ENCODE results near the gene AXIN2. TPM values are rescaled to one million over a fixed set of nuclear protein-coding genes. Genes with fewer than 3 reads are reported as not detected.

The AXIN2 gene
- total and polyA plus RNA-seq, 2 donors from 2014 or later: 1.2 to 14.0 TPM

DNA sequence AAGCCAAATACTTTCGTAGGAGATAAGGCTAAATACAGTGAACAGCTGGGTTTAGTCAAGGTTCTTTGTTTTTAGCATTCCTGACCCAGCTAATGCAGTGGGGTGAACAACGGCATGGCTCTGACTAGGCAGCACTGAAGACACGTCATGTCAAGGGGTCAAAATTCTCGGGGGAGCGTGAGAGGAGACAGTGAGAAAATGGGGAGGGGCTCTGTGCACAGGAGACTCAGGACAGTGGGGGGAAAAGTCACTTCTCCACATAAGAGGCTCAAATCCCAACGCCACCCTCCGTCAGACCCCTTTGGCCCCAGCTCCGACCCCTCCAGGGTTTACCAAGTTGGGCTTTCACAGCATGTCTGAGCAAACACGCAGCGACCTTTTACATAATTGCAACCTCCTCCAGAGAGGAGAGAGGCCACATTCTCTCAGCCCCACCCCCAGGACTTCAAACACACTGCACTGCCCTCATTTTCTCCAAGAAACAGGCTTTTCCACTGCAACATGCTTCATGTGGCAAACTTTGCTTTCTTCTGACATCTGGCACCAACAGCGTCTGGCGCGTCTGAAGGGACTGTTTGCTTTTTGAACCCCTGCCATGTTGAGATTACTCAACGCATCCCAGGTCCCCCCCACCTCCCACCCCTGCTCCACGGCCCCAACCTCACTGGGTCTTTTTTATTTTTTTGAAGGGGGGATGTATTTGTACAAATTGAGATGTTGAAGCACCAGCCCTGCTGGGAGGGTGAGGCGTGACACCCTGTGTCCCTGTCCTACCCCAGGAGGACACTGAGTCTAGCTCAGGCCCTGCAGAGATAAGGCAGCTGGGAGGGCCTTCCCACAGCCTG, 30.0 kb downstream of the AXIN2 start:
- H3K36me3 ChIP-seq (ENCODE audit: control insufficient read depth in 2 of 3, insufficient read depth in 3 of 3, low read length in 3 of 3): peaks cover 0 to 8% (median 3%) of the 10 kb centered on the region in 3 donors
- H3K9me3 ChIP-seq (ENCODE audit: control insufficient read depth in 2 of 3, insufficient read depth in 1 of 3, low read length in 3 of 3): no peaks in the 10 kb centered on the region
- DNase-seq (peak; percentile 83 to 95 (median 88)), FAIRE-seq (no peak)
- no peaks in the 10 kb centered on the region for H3K27me3 ChIP-seq (ENCODE audit: control insufficient read depth, insufficient read depth, low read length)
- H3K4me1 ChIP-seq (ENCODE audit: control insufficient read depth in 2 of 3, insufficient read depth in 2 of 3, low read depth in 1 of 3, low read length in 3 of 3): peaks cover 5 to 20% (median 18%) of the 10 kb centered on the region in 3 donors
- TF ChIP-seq, protein P1, sequence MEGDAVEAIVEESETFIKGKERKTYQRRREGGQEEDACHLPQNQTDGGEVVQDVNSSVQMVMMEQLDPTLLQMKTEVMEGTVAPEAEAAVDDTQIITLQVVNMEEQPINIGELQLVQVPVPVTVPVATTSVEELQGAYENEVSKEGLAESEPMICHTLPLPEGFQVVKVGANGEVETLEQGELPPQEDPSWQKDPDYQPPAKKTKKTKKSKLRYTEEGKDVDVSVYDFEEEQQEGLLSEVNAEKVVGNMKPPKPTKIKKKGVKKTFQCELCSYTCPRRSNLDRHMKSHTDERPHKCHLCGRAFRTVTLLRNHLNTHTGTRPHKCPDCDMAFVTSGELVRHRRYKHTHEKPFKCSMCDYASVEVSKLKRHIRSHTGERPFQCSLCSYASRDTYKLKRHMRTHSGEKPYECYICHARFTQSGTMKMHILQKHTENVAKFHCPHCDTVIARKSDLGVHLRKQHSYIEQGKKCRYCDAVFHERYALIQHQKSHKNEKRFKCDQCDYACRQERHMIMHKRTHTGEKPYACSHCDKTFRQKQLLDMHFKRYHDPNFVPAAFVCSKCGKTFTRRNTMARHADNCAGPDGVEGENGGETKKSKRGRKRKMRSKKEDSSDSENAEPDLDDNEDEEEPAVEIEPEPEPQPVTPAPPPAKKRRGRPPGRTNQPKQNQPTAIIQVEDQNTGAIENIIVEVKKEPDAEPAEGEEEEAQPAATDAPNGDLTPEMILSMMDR (IDR thresholded peaks at IDR 0.05; ENCODE audit: borderline replicate concordance, extremely low read depth, insufficient read depth): no peak
- peak overlapping the region in 1 of 3 donors; percentile 12 for H3K4me3 ChIP-seq (ENCODE audit: low read length in 3 of 3)
- intact Hi-C loops (cut with DNase I): no loop called here
- no peak overlapping the region for H3K9ac ChIP-seq (ENCODE audit: low read length in 3 of 3)
- H3K27ac ChIP-seq (ENCODE audit: low read depth in 2 of 2, low read length in 2 of 2): peak overlapping the region; percentile 51 to 69

DNA sequence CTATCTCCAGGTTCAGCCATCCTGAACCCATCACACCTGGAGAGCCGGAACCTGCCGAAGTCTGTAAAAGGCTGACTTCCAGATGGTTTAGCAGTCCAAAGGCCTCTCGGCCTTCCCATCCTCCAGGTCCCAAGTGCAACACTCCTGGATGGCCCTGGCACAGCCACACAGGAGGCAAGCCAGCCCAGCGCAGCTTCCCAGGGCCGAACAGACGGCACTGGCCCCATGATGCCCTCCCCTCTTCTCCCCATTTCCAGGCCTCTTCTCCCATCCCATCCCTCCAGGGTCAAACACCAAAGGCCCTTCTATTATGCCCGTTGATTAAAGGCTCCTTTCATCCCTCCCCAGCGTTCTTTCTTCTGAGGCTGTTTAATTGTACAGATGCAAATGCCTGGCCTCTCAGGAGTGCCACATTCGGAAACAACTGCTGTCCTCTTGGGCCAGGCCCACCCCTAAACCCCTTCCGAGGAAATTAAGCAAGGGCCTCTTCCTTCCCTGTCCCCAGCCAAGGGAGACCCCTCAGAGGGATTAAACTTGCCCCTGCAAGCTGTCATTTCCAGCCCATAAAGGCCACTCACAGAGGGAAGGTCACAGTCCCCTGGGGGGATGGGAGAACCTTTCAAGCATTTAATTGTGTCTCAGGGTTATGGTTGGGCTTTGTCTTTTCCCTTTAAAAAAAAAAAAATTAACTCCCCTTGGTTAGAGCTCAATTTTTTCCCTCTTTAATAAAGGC, 30.8 kb downstream of the AXIN2 start:
- no peaks in the 10 kb centered on the region for H3K9me3 ChIP-seq (ENCODE audit: control insufficient read depth in 2 of 3, insufficient read depth in 1 of 3, low read length in 3 of 3)
- peak in 3 of 5 donors; percentile 31 to 76 (median 70) for DNase-seq

DNA sequence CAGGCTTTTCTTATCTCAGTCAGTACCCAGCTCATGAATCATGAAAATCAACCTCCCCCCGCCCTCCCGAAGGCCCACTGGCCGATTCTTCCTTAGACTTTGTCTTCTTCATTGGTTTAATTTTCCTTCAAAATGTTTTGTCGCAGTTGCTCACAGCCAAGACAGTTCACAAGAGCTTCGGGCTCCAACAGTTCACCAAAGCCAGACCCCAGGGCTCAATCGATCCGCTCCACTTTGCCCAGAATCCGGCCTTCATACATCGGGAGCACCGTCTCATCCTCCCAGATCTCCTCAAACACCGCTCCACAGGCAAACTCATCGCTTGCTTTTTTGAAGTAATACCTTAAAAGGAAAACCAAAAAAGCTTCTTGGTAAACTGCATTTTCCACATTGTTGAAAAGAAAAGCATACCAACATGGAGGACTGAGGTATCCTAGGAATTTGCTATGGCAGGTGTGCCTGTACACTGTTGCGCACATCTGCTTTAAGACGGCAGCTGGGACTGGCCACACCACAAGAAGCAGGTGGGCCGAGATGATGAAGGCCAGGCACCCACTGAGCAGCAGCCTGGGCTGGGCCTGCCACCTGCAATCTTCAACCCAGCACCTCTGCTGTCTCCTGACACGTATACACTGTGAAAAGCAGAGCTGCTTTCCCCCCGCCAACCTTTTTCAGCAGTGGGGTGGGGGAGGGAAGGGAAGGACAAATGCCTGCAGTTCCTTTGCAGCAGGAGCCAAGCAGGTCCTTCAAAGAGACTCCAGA, 31.5 kb downstream of the AXIN2 start:
- Histone ChIP-seq H3K36me3 (ENCODE audit: control insufficient read depth in 2 of 3, insufficient read depth in 3 of 3, low read length in 3 of 3) (peaks cover 0 to 8% (median 0%) of the 10 kb centered on the region in 3 donors), H3K4me3 (ENCODE audit: low read length in 3 of 3) (no peak overlapping the region), H3K9me3 (ENCODE audit: control insufficient read depth in 2 of 3, insufficient read depth in 1 of 3, low read length in 3 of 3) (no peaks in the 10 kb centered on the region), H3K4me1 (ENCODE audit: control insufficient read depth in 2 of 3, insufficient read depth in 2 of 3, low read depth in 1 of 3, low read length in 3 of 3) (peaks cover 5 to 20% (median 18%) of the 10 kb centered on the region in 3 donors), H3K9ac (ENCODE audit: low read length in 3 of 3) (no peak overlapping the region), H3K27me3 (ENCODE audit: control insufficient read depth, insufficient read depth, low read length) (no peaks in the 10 kb centered on the region), H3K27ac (ENCODE audit: low read depth in 2 of 2, low read length in 2 of 2) (no peak overlapping the region)
- TF ChIP-seq, protein P1 (IDR thresholded peaks at IDR 0.05; ENCODE audit: borderline replicate concordance, extremely low read depth, insufficient read depth): no peak
- DNase-seq (no peak), FAIRE-seq (no peak)
- intact Hi-C loops (cut with DNase I): no loop called here

More for the DNA sequence above, 30.8 kb downstream of the AXIN2 start:
- Histone ChIP-seq H3K27me3 (ENCODE audit: control insufficient read depth, insufficient read depth, low read length) (no peaks in the 10 kb centered on the region), H3K27ac (ENCODE audit: low read depth in 2 of 2, low read length in 2 of 2) (peak overlapping the region in 1 of 2 donors; percentile 51), H3K9ac (ENCODE audit: low read length in 3 of 3) (no peak overlapping the region), H3K4me3 (ENCODE audit: low read length in 3 of 3) (peak overlapping the region in 1 of 3 donors; percentile 12), H3K36me3 (ENCODE audit: control insufficient read depth in 2 of 3, insufficient read depth in 3 of 3, low read length in 3 of 3) (peaks cover 0 to 8% (median 1%) of the 10 kb centered on the region in 3 donors), H3K4me1 (ENCODE audit: control insufficient read depth in 2 of 3, insufficient read depth in 2 of 3, low read depth in 1 of 3, low read length in 3 of 3) (peaks cover 5 to 20% (median 18%) of the 10 kb centered on the region in 3 donors)
- FAIRE-seq: no peak
- TF ChIP-seq, protein P1 (IDR thresholded peaks at IDR 0.05; ENCODE audit: borderline replicate concordance, extremely low read depth, insufficient read depth): no peak
- intact Hi-C loops (cut with DNase I): no loop called here
